ENCODE results near the gene OTUB2. TPM values are rescaled to one million over a fixed set of nuclear protein-coding genes. Genes with fewer than 3 reads are reported as not detected.

The OTUB2 gene
- total RNA-seq, 4 donors from 2014 or later = 12.6 to 25.0 (median 21.5) TPM

GRCh38 chr14:94054936-94055335, 28.8 kb downstream of the OTUB2 start:
- intact Hi-C loops (cut with DNase I; ENCODE audit: low total_unique reads) = no loop called here
- TF ChIP-seq, protein P1, sequence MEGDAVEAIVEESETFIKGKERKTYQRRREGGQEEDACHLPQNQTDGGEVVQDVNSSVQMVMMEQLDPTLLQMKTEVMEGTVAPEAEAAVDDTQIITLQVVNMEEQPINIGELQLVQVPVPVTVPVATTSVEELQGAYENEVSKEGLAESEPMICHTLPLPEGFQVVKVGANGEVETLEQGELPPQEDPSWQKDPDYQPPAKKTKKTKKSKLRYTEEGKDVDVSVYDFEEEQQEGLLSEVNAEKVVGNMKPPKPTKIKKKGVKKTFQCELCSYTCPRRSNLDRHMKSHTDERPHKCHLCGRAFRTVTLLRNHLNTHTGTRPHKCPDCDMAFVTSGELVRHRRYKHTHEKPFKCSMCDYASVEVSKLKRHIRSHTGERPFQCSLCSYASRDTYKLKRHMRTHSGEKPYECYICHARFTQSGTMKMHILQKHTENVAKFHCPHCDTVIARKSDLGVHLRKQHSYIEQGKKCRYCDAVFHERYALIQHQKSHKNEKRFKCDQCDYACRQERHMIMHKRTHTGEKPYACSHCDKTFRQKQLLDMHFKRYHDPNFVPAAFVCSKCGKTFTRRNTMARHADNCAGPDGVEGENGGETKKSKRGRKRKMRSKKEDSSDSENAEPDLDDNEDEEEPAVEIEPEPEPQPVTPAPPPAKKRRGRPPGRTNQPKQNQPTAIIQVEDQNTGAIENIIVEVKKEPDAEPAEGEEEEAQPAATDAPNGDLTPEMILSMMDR (IDR thresholded peaks at IDR 0.05) = no peak
- TF ChIP-seq POLR2A (IDR thresholded peaks at IDR 0.05) = no peak
- 95% methylated on average over 7 of the region's 7 CpGs for WGBS, 2 donors
- no peak overlapping the region for H3K4me3 ChIP-seq (ENCODE audit: low read depth, poor library complexity, severe bottlenecking)
- DNase-seq (ENCODE audit: low spot score in 2 of 2) = no peak

DNA sequence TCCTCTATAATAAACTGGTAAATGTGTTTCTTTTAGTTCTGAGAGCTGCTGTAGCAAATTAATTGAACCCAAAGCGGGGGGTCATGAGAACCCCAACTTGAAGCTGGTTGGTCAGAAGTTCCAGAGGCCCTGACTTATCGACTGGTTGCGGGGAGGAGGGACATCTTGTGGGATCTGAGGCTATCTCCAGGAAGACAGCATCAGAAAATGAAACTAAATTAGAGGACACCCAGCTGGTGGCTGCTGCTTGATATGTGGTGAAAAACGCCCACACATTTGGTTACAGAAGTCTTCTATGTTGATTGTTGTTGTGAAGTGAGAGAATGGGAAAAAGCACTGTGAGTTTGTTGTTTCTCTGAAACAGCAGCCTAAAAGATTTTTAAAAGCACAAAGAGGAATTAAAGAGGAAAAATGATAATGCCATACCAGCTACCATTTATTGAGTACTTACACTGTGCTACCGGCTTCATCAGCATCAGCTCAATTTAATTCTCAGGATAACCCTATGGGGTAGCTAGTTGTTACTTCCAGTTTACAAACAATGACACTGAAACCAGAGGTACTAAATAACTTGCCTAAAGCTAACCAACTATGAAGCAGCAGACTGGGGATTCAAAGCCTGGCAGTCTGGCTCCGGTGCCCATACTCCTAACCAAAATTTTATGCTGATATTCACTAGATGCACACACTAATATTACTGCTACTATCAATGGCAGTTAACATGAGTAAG, 30.6 kb downstream of the OTUB2 start:
- WGBS, 2 donors = 86 to 91% methylated on average over 6 of the region's 6 CpGs

DNA sequence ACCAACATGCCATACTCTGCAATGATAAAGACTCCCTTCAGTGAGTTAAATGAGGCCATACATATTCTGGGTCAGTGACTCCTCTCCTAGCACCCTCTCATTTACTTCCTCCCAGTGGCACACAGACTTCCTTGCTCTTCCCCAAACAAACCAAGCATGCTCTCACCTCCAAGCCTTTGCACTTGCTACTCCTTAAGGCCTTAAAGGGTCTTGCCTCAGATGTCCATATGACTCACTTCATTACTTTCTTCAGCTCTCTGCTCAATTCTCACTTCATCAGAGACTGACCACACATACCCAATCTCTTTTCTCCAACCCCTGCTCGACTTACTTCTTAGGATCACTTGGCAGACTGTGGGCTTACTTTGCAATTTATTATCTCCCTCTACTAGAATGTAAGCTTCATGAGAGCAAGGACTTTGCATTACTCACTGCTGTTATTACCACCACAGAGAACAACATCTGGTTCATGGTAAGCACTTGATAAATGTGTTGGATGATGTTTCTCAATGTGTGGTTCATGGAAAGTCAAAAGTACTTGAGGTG, 32.1 kb downstream of the OTUB2 start:
- DNase-seq (ENCODE audit: low spot score in 2 of 2) = peak in 1 of 2 donors; percentile 1
- intact Hi-C loops (cut with DNase I; ENCODE audit: low total_unique reads) = no loop called here
- 88 to 94% methylated on average over 1 of the region's 1 CpG for WGBS, 2 donors
- TF ChIP-seq, protein P1 (IDR thresholded peaks at IDR 0.05) = no peak
- no peak overlapping the region for H3K4me3 ChIP-seq (ENCODE audit: low read depth, poor library complexity, severe bottlenecking)

More for the DNA sequence above, 30.6 kb downstream of the OTUB2 start:
- DNase-seq (ENCODE audit: low spot score in 2 of 2) = peak in 1 of 2 donors; percentile 8
- H3K4me3 ChIP-seq (ENCODE audit: low read depth, poor library complexity, severe bottlenecking) = no peak overlapping the region
- intact Hi-C loops (cut with DNase I; ENCODE audit: low total_unique reads) = no loop called here
- TF ChIP-seq, protein P1 (IDR thresholded peaks at IDR 0.05) = no peak
- no peak for TF ChIP-seq POLR2A (IDR thresholded peaks at IDR 0.05)

- intact Hi-C loops (cut with DNase I; ENCODE audit: low total_unique reads) = no loop called here
- H3K4me3 ChIP-seq (ENCODE audit: low read depth, poor library complexity, severe bottlenecking) = no peak overlapping the region
- no peak for DNase-seq (ENCODE audit: low spot score in 2 of 2)
- WGBS, 2 donors = 84 to 87% methylated on average over 5 of the region's 5 CpGs
- no peak for TF ChIP-seq POLR2A (IDR thresholded peaks at IDR 0.05)
- TF ChIP-seq, protein P1 (IDR thresholded peaks at IDR 0.05) = no peak
These were observed 32.6 kb downstream of the OTUB2 start for GRCh38 chr14:94058674-94059138.

GRCh38 chr14:94059998-94060397, 33.9 kb downstream of the OTUB2 start:
- H3K4me3 ChIP-seq (ENCODE audit: low read depth, poor library complexity, severe bottlenecking) = no peak overlapping the region
- intact Hi-C loops (cut with DNase I; ENCODE audit: low total_unique reads) = no loop called here
- TF ChIP-seq, protein P1 (IDR thresholded peaks at IDR 0.05) = no peak
- TF ChIP-seq POLR2A (IDR thresholded peaks at IDR 0.05) = no peak
- 77 to 85% methylated on average over 5 of the region's 5 CpGs for whole genome bisulfite sequencing, 2 donors
- DNase-seq (ENCODE audit: low spot score in 2 of 2) = no peak

All from lower leg skin (tissue), 4 donors.